Trophoblast cell (in vitro differentiated cells and primary cell): ENCODE measurements around the gene CCNL2.
A peak's percentile ranks its signal among the peaks of the same experiment; 100 is the strongest.

Experiments
- DNase-seq, 2 donors: peaks; one replicate each; pipeline ENCODE4 v3.0.0-alpha.2; 2016
- H2AFZ ChIP-seq: 2 replicates; pipeline ENCODE4 v1.6.1; 2013; ENCODE audit warnings: low read length, moderate library complexity, mild to moderate bottlenecking; ENCODE audit not compliant: insufficient read depth, poor library complexity
- H2AK5ac ChIP-seq: 2 replicates; pipeline ENCODE4 v1.6.1; 2013; ENCODE audit warnings: mild to moderate bottlenecking, low read length
- H2BK120ac ChIP-seq: 2 replicates; pipeline ENCODE4 v1.6.1; 2013; ENCODE audit warnings: low read length, mild to moderate bottlenecking, moderate library complexity; ENCODE audit not compliant: insufficient read depth, poor library complexity
- H2BK12ac ChIP-seq: 2 replicates; pipeline ENCODE4 v1.6.1; 2013; ENCODE audit warnings: mild to moderate bottlenecking, low read length, moderate library complexity
- H2BK5ac ChIP-seq: 2 replicates; pipeline ENCODE4 v1.6.1; 2013; ENCODE audit warnings: low read length, low read depth, moderate library complexity, mild to moderate bottlenecking; ENCODE audit not compliant: poor library complexity
- H3K14ac ChIP-seq: 2 replicates; pipeline ENCODE4 v1.6.1; 2013; ENCODE audit warnings: mild to moderate bottlenecking, low read length
- H3K18ac ChIP-seq: 2 replicates; pipeline ENCODE4 v1.6.1; 2013; ENCODE audit warnings: mild to moderate bottlenecking, low read length
- H3K23ac ChIP-seq: 2 replicates; pipeline ENCODE4 v1.6.1; 2013; ENCODE audit warnings: low read length
- H3K27ac ChIP-seq: 2 replicates; pipeline ENCODE4 v1.5.1; 2013; ENCODE audit warnings: low read depth, mild to moderate bottlenecking, inconsistent platforms, low read length, moderate library complexity
- H3K27me3 ChIP-seq: 2 replicates; pipeline ENCODE4 v1.6.1; 2013; ENCODE audit warnings: inconsistent platforms, mild to moderate bottlenecking, low read length, moderate library complexity; ENCODE audit not compliant: insufficient read depth
- H3K36me3 ChIP-seq, 2 experiments: 1 replicate in 1 of 2; 2 replicates in 1 of 2; pipeline ENCODE4 v1.6.1; 2013; ENCODE audit warnings: low read length in 2 of 2, mild to moderate bottlenecking in 2 of 2, moderate library complexity in 1 of 2; ENCODE audit not compliant: insufficient read depth in 2 of 2, control insufficient read depth in 1 of 2
- H3K4ac ChIP-seq: 2 replicates; pipeline ENCODE4 v1.6.1; 2013; ENCODE audit warnings: low read depth, mild to moderate bottlenecking, low read length, moderate library complexity
- H3K4me1 ChIP-seq, 2 experiments: 1 replicate in 1 of 2; 2 replicates in 1 of 2; pipeline ENCODE4 v1.6.1; 2013; ENCODE audit warnings: low read length in 2 of 2, mild to moderate bottlenecking in 2 of 2, moderate library complexity in 1 of 2; ENCODE audit not compliant: insufficient read depth in 2 of 2, control insufficient read depth in 1 of 2
- H3K4me2 ChIP-seq: 2 replicates; pipeline ENCODE4 v1.6.1; 2013; ENCODE audit warnings: inconsistent platforms, mild to moderate bottlenecking, low read length, moderate library complexity
- H3K4me3 ChIP-seq: 2 replicates; pipeline ENCODE4 v1.5.1; 2013; ENCODE audit warnings: mild to moderate bottlenecking, low read depth, low read length, inconsistent platforms
- H3K79me1 ChIP-seq: one replicate; pipeline ENCODE4 v1.6.1; 2013; ENCODE audit warnings: low read length
- H3K79me2 ChIP-seq: 2 replicates; pipeline ENCODE4 v1.6.1; 2013; ENCODE audit warnings: low read length, mild to moderate bottlenecking; ENCODE audit not compliant: control insufficient read depth, insufficient read depth, poor library complexity
- H3K9ac ChIP-seq: 2 replicates; pipeline ENCODE4 v1.6.1; 2013; ENCODE audit warnings: mild to moderate bottlenecking, low read length
- H3K9me3 ChIP-seq: 2 replicates; pipeline ENCODE4 v1.6.1; 2013; ENCODE audit warnings: low read depth, mild to moderate bottlenecking, control low read depth, inconsistent platforms, low read length; ENCODE audit not compliant: insufficient read depth
- H4K12ac ChIP-seq: 2 replicates; pipeline ENCODE4 v1.6.1; 2013; ENCODE audit warnings: low read depth, mild to moderate bottlenecking, low read length, moderate library complexity
- H4K8ac ChIP-seq: 2 replicates; pipeline ENCODE4 v1.6.1; 2013; ENCODE audit warnings: low read depth, mild to moderate bottlenecking, low read length, moderate library complexity
- H4K91ac ChIP-seq: one replicate; pipeline ENCODE4 v1.6.1; 2013; ENCODE audit warnings: low read depth, mild to moderate bottlenecking, low read length, moderate library complexity
- WGBS: extraction: QIAGEN DNeasy Blood & Tissue Kit; methylation state at CpG from one replicate; pipeline ENCODE4 v1.1.7; 2013; ENCODE audit warnings: missing lambda C conversion rate; ENCODE audit not compliant: insufficient read length, insufficient coverage; ENCODE audit errors: extremely low coverage; 5-methylcytosine and 5-hydroxymethylcytosine counted together

Gene CCNL2

DNA sequence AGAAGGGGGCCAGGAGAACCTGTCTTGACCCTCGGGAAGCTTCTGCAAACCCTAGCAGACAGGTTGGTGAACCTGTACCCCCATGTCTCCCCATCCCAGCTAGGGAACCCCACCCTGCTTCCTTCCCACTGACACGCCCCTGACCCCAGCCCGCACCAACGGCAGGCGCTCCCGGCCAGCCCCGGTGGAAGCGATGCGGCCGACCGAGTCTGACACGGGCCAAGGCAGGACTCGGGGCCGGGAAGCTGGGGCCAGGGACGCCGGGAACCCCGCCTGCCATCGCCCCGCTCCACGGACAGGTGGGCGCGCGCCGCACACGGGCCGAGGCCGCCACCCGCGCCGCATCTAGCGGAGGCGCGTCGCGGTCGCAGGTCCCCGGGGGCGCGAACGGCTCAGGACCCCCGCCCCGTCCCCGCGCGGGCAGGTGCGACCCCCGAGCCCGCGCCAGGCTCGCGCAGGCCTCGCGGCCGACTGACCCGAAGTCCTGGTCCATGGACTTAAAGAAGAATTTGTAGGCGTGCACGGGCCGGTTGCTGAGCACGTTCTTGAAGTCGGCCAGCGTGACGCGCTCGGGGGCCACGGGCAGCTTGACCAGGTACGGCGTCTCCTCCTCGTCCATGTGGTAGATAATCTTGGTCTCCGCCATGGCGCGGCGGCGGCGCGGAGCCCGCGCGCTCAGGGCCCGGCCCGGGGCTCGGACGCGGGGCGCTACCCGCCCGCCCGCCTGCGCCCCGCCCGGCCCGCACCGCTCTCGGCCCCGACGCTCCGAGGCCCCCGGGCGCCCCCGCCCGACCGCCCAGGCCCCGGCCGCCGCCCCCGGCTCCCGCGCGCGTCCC is 50.5 kb downstream of the CCNL2 start:
- no CpG with 5 or more reads among the region's 109 CpGs for WGBS
- Histone ChIP-seq H3K4me3 (peak overlapping the region; percentile 82), H4K12ac (peak overlapping the region; percentile 82), H3K4ac (peak overlapping the region; percentile 94), H3K23ac (no peak overlapping the region), H3K27me3 (no peaks in the 10 kb centered on the region), H3K27ac (peak overlapping the region; percentile 23), H3K79me1 (peaks cover 14% of the 10 kb centered on the region), H3K18ac (peak overlapping the region; percentile 96), H4K91ac (peak overlapping the region; percentile 67), H3K79me2 (peaks cover 28% of the 10 kb centered on the region), H3K36me3 (peaks cover 17 to 22% of the 10 kb centered on the region in 2 experiments), H3K9me3 (no peaks in the 10 kb centered on the region), H2BK5ac (peak overlapping the region; percentile 35), H2AFZ (peak overlapping the region; percentile 75), H3K14ac (peak overlapping the region; percentile 95), H3K9ac (peak overlapping the region; percentile 80), H3K4me2 (peak overlapping the region; percentile 73), H3K4me1 (peaks cover 23 to 45% of the 10 kb centered on the region in 2 experiments), H2BK120ac (peak overlapping the region; percentile 47), H4K8ac (peak overlapping the region; percentile 84), H2BK12ac (no peak overlapping the region), H2AK5ac (peak overlapping the region; percentile 69)
- peak; percentile 46 to 68 for DNase-seq

DNA sequence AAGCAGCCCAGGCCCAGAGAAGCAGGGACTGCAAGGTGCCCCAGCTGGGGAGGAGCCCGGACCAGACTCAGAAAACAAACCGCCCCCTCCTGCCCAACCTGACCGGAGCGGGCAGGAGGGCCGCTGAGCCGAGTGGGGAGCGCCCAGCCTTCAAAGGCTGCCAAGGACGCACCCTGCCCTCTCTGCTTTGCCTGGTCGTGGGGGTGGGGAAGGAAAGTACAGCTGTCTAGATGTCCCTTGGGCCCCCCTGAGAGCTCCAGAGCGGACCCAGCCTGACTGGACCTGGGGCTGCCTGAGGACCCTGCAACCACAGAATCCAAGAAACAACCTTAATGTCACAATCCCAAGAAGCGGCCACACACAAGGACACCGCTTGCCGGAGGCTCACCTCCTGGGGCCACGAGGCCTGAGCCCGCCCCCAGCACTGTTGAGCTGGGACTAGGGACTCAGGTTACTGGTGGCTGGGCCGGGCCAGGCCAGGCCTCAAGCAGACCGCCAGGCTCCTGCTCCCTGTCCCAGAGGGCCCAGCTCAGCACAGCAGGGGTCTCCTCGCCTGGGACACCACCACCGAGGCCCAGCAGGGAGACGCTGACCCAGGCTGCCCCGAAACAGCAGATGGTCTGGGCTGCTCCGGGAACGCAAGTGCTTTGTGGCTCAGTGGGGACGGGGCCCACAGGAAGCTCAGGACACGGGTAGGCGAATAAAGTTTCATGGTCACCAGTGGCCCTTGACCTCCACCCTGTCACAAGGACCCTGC is 51.3 kb downstream of the CCNL2 start:
- no CpG with 5 or more reads among the region's 26 CpGs for WGBS
- Histone ChIP-seq H4K8ac (peak overlapping the region; percentile 47), H3K9ac (peak overlapping the region; percentile 16), H2BK12ac (no peak overlapping the region), H4K12ac (peak overlapping the region; percentile 82), H3K18ac (peak overlapping the region; percentile 96), H3K79me2 (peaks cover 28% of the 10 kb centered on the region), H3K36me3 (peaks cover 9 to 14% of the 10 kb centered on the region in 2 experiments), H3K23ac (no peak overlapping the region), H3K4ac (peak overlapping the region; percentile 94), H2BK5ac (peak overlapping the region; percentile 35), H3K27me3 (no peaks in the 10 kb centered on the region), H3K4me1 (peaks cover 22 to 44% of the 10 kb centered on the region in 2 experiments), H3K4me3 (peak overlapping the region; percentile 82), H2AFZ (peak overlapping the region; percentile 48), H3K4me2 (peak overlapping the region; percentile 73), H2AK5ac (peak overlapping the region; percentile 69), H3K79me1 (peaks cover 14% of the 10 kb centered on the region), H4K91ac (peak overlapping the region; percentile 67), H3K27ac (peak overlapping the region; percentile 11), H2BK120ac (no peak overlapping the region), H3K14ac (peak overlapping the region; percentile 95), H3K9me3 (no peaks in the 10 kb centered on the region)
- DNase-seq, result peak; percentile 70 to 74

DNA sequence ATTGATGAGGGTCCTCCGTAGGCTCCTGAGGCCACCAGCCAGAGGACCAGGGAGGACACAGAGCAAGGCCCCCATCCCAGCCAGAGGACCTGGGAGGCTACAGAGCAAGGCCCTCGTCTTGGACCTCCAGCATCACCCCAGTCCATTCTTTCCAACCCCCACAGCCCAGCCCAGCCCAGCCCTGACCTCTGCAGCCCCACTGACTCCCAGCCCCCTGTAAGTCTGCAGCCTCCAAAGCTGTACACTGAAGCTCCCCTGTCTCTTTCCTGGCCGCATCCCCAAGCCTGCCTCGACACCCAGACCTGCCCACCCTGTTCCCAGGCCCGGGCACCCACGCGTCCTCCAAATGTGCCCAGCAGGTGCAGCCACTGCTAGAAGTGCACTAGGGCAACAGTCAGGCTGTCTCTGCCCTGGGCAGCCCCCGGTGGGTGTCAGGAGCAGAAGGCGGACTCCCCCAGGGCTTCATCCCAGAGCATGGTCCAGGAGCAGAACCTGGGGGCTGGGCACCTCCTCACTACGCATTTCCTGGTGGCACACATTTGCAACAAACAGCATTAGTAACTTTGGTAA is 52.0 kb downstream of the CCNL2 start:
- Histone ChIP-seq H3K79me1 (peaks cover 14% of the 10 kb centered on the region), H4K8ac (no peak overlapping the region), H3K23ac (no peak overlapping the region), H3K4me3 (no peak overlapping the region), H3K4ac (peak overlapping the region; percentile 57), H2AFZ (peak overlapping the region; percentile 11), H4K91ac (no peak overlapping the region), H3K18ac (peak overlapping the region; percentile 50), H2BK120ac (no peak overlapping the region), H2BK12ac (no peak overlapping the region), H2BK5ac (no peak overlapping the region), H3K27me3 (no peaks in the 10 kb centered on the region), H3K14ac (no peak overlapping the region), H3K36me3 (peaks cover 7% of the 10 kb centered on the region in 2 experiments), H3K9ac (no peak overlapping the region), H3K4me1 (peaks cover 17 to 38% of the 10 kb centered on the region in 2 experiments), H4K12ac (no peak overlapping the region), H3K79me2 (peaks cover 28% of the 10 kb centered on the region), H3K9me3 (no peaks in the 10 kb centered on the region), H3K4me2 (peak overlapping the region; percentile 73), H3K27ac (no peak overlapping the region), H2AK5ac (no peak overlapping the region)
- no peak for DNase-seq
- WGBS, result no CpG with 5 or more reads among the region's 10 CpGs

DNA sequence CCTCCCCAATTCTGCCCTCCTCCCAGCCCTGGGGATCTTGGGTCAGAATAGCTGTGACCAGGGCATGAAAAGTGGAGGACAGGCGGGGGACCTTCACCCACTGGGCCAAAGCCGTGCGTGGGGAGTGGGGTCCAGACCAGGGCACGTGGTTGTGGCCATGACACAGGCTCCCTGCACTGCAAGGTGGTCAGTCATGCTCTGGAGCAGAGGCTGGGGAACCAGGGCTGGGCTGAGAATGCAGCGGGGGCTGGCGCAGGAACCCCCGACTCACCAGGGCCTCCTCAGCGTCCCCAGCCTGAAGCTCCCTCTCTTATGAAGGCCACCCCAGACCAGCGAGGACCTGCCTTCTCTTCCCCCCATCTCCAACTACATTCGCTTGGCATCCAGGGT is 52.6 kb downstream of the CCNL2 start:
- Histone ChIP-seq H4K8ac (no peak overlapping the region), H3K14ac (no peak overlapping the region), H4K91ac (no peak overlapping the region), H3K9ac (no peak overlapping the region), H3K4me1 (peaks cover 14 to 34% of the 10 kb centered on the region in 2 experiments), H2BK5ac (no peak overlapping the region), H3K23ac (no peak overlapping the region), H3K4ac (peak overlapping the region; percentile 57), H4K12ac (no peak overlapping the region), H3K36me3 (peaks cover 10 to 11% of the 10 kb centered on the region in 2 experiments), H3K9me3 (no peaks in the 10 kb centered on the region), H3K18ac (peak overlapping the region; percentile 46), H3K79me1 (peaks cover 14% of the 10 kb centered on the region), H2AK5ac (no peak overlapping the region), H3K4me2 (no peak overlapping the region), H2BK120ac (no peak overlapping the region), H3K4me3 (no peak overlapping the region), H3K79me2 (peaks cover 28% of the 10 kb centered on the region), H2BK12ac (no peak overlapping the region), H3K27ac (no peak overlapping the region), H2AFZ (no peak overlapping the region), H3K27me3 (no peaks in the 10 kb centered on the region)
- DNase-seq, result no peak
- no CpG with 5 or more reads among the region's 10 CpGs for WGBS
